SK-N-SH (cell line): Measurements from ENCODE around the gene RNPEPL1.
"Not testable (repeated sequence)": the region's sequence is repeated elsewhere in the genome, so short reads cannot be mapped to it uniquely, and the experiment has no call there.

Experiments
- EZH2phosphoT487 ChIP-seq: fragments of 200-600 bp; sonication (generic); IDR thresholded peaks from 2 replicates; pipeline ENCODE4 v1.6.1; 2017; ENCODE audit warnings: low read depth, mixed run types, mild to moderate bottlenecking, antibody characterized with exemption, moderate library complexity, borderline replicate concordance
- GABPA ChIP-seq: IDR thresholded peaks from 2 replicates; pipeline ENCODE4 v1.4.0; 2012; ENCODE audit warnings: low read depth, mild to moderate bottlenecking
- MXI1 ChIP-seq: IDR thresholded peaks from 2 replicates; pipeline ENCODE4 v1.6.1; 2012; ENCODE audit warnings: mild to moderate bottlenecking, low read depth, low read length, improper control_type of control experiment
- NFIC ChIP-seq: IDR thresholded peaks from 2 replicates; pipeline ENCODE4 v1.4.0; 2012; ENCODE audit warnings: borderline replicate concordance
- POLR2AphosphoS5 ChIP-seq: IDR thresholded peaks from 2 replicates; pipeline ENCODE4 v1.6.1; 2012; ENCODE audit warnings: low read depth, low read length
- RFX5 ChIP-seq: IDR thresholded peaks from 2 replicates; pipeline ENCODE4 v1.6.1; 2012; ENCODE audit warnings: mild to moderate bottlenecking, improper control_type of control experiment, low read length
- RXRA ChIP-seq: IDR thresholded peaks from 2 replicates; pipeline ENCODE4 v1.4.0; 2012; ENCODE audit warnings: low read depth, mild to moderate bottlenecking, borderline replicate concordance
- TF ChIP-seq, protein P1 (sequence below): IDR thresholded peaks from 2 replicates; pipeline ENCODE4 v1.4.0; 2012; ENCODE audit warnings: low read depth
- TF ChIP-seq, protein P2 (sequence below): fragments of 200-600 bp; sonication (generic); IDR thresholded peaks from 2 replicates; pipeline ENCODE4 v1.6.1; 2017; ENCODE audit warnings: antibody characterized with exemption, mild to moderate bottlenecking, moderate library complexity
- TF ChIP-seq, protein P3 (sequence below): IDR thresholded peaks from 2 replicates; pipeline ENCODE4 v1.4.0; 2012; ENCODE audit warnings: low read depth, borderline replicate concordance
- TF ChIP-seq, protein P4 (sequence below): fragments of 150-350 bp; IDR thresholded peaks from 2 replicates; pipeline ENCODE4 v1.6.1; 2017; ENCODE audit warnings: antibody characterized with exemption, low read length, low read depth, borderline replicate concordance

DNA sequence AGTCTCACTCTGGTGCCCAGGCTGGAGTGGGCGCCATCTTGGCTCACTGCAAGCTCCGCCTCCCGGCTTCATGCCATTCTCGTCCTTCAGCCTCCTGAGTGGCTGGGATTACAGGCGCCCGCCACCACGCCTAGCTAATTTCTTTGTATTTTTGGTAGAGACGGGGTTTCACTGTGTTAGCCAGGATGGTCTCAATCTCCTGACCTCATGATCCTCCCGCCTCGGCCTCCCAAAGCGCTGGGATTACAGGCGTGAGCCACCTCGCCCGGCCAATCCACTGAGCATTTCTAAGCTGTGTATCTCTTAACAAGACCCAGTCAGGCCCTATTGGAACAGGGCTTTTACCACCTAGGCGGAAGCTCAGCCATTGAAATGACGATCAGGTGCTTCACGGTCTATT lies 5.1 kb upstream of the RNPEPL1 start:
- TF ChIP-seq, protein P1, sequence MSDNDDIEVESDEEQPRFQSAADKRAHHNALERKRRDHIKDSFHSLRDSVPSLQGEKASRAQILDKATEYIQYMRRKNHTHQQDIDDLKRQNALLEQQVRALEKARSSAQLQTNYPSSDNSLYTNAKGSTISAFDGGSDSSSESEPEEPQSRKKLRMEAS: not testable (repeated sequence)
- TF ChIP-seq, protein P2, sequence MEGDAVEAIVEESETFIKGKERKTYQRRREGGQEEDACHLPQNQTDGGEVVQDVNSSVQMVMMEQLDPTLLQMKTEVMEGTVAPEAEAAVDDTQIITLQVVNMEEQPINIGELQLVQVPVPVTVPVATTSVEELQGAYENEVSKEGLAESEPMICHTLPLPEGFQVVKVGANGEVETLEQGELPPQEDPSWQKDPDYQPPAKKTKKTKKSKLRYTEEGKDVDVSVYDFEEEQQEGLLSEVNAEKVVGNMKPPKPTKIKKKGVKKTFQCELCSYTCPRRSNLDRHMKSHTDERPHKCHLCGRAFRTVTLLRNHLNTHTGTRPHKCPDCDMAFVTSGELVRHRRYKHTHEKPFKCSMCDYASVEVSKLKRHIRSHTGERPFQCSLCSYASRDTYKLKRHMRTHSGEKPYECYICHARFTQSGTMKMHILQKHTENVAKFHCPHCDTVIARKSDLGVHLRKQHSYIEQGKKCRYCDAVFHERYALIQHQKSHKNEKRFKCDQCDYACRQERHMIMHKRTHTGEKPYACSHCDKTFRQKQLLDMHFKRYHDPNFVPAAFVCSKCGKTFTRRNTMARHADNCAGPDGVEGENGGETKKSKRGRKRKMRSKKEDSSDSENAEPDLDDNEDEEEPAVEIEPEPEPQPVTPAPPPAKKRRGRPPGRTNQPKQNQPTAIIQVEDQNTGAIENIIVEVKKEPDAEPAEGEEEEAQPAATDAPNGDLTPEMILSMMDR: not testable (repeated sequence)
- not testable (repeated sequence) for TF ChIP-seq RFX5, GABPA, RXRA, MXI1, POLR2AphosphoS5, EZH2phosphoT487, NFIC
- TF ChIP-seq, protein P3, sequence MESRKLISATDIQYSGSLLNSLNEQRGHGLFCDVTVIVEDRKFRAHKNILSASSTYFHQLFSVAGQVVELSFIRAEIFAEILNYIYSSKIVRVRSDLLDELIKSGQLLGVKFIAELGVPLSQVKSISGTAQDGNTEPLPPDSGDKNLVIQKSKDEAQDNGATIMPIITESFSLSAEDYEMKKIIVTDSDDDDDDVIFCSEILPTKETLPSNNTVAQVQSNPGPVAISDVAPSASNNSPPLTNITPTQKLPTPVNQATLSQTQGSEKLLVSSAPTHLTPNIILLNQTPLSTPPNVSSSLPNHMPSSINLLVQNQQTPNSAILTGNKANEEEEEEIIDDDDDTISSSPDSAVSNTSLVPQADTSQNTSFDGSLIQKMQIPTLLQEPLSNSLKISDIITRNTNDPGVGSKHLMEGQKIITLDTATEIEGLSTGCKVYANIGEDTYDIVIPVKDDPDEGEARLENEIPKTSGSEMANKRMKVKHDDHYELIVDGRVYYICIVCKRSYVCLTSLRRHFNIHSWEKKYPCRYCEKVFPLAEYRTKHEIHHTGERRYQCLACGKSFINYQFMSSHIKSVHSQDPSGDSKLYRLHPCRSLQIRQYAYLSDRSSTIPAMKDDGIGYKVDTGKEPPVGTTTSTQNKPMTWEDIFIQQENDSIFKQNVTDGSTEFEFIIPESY: not testable (repeated sequence)
- TF ChIP-seq, protein P4, sequence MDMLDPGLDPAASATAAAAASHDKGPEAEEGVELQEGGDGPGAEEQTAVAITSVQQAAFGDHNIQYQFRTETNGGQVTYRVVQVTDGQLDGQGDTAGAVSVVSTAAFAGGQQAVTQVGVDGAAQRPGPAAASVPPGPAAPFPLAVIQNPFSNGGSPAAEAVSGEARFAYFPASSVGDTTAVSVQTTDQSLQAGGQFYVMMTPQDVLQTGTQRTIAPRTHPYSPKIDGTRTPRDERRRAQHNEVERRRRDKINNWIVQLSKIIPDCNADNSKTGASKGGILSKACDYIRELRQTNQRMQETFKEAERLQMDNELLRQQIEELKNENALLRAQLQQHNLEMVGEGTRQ: not testable (repeated sequence)
